OCI-LY1 (cell line): ENCODE data around the gene PLPPR2.

ENCODE experiments used
- H2AFZ ChIP-seq: fragments of 200-600 bp; sonication (generic), shearing (Covaris generic); 2 replicates; pipeline ENCODE4 v1.6.0; 2014; ENCODE audit warnings: antibody characterized with exemption, mild to moderate bottlenecking, low read length
- H3F3A ChIP-seq: fragments of 200-600 bp; sonication (generic), shearing (Covaris generic); 2 replicates; pipeline ENCODE4 v1.6.0; 2014; ENCODE audit warnings: mild to moderate bottlenecking, antibody characterized with exemption, low read length, moderate library complexity; ENCODE audit not compliant: insufficient read depth
- H3K27ac ChIP-seq: fragments of 200-600 bp; sonication (generic); 2 replicates; pipeline ENCODE4 v1.5.1; 2014; ENCODE audit warnings: low read length, mixed run types, mild to moderate bottlenecking, low read depth; ENCODE audit not compliant: poor library complexity, severe bottlenecking
- H3K27me3 ChIP-seq: fragments of 200-600 bp; sonication (generic); 2 replicates; pipeline ENCODE4 v1.6.0; 2014; ENCODE audit warnings: antibody characterized with exemption, mild to moderate bottlenecking, low read length, moderate library complexity; ENCODE audit not compliant: insufficient read depth
- H3K36me3 ChIP-seq: fragments of 200-600 bp; sonication (generic); 2 replicates; pipeline ENCODE4 v1.6.1; 2014; ENCODE audit warnings: mild to moderate bottlenecking, antibody characterized with exemption, low read length, moderate library complexity, mixed read lengths; ENCODE audit not compliant: insufficient read depth
- H3K4me1 ChIP-seq: fragments of 200-600 bp; sonication (generic); 2 replicates; pipeline ENCODE4 v1.5.1; 2014; ENCODE audit warnings: mild to moderate bottlenecking, low read length, moderate library complexity; ENCODE audit not compliant: insufficient read depth, severe bottlenecking
- H3K4me2 ChIP-seq: fragments of 200-600 bp; sonication (generic), shearing (Covaris generic); 2 replicates; pipeline ENCODE4 v1.6.1; 2014; ENCODE audit warnings: low read length
- H3K4me3 ChIP-seq: fragments of 200-600 bp; sonication (generic); 2 replicates; pipeline ENCODE4 v1.5.1; 2014; ENCODE audit warnings: low read length, low read depth, mild to moderate bottlenecking, mixed read lengths; ENCODE audit not compliant: poor library complexity, severe bottlenecking
- H3K79me2 ChIP-seq: fragments of 200-600 bp; shearing (Covaris generic); 2 replicates; pipeline ENCODE4 v1.6.1; 2016; ENCODE audit warnings: mixed run types, low read length, mixed read lengths; ENCODE audit not compliant: insufficient read depth
- H3K9ac ChIP-seq: fragments of 200-600 bp; sonication (generic), shearing (Covaris generic); 2 replicates; pipeline ENCODE4 v1.6.1; 2014; ENCODE audit warnings: mild to moderate bottlenecking, low read length, mixed read lengths
- H3K9me2 ChIP-seq: fragments of 200-600 bp; sonication (generic), shearing (Covaris generic); 2 replicates; pipeline ENCODE4 v1.6.1; 2014; ENCODE audit warnings: low read depth, mild to moderate bottlenecking, low read length, mixed read lengths
- H3K9me3 ChIP-seq: fragments of 200-600 bp; shearing (Covaris generic); 2 replicates; pipeline ENCODE4 v1.6.1; 2014; ENCODE audit warnings: low read length, mixed read lengths
- H4K20me1 ChIP-seq: fragments of 200-600 bp; sonication (generic), shearing (Covaris generic); 2 replicates; pipeline ENCODE4 v1.6.0; 2016; ENCODE audit warnings: mild to moderate bottlenecking, low read length; ENCODE audit not compliant: insufficient read depth
- EZH2 ChIP-seq: fragments of 200-600 bp; sonication (generic), shearing (Covaris generic); IDR thresholded peaks from 2 replicates; pipeline ENCODE4 v1.8.0; 2017; ENCODE audit warnings: borderline replicate concordance, mixed run types, mild to moderate bottlenecking, antibody characterized with exemption, low read length, moderate library complexity, mixed read lengths
- TF ChIP-seq, protein P1 (sequence below): fragments of 200-600 bp; sonication (generic), shearing (Covaris generic); IDR thresholded peaks from 2 replicates; pipeline ENCODE4 v1.5.1; 2017; ENCODE audit warnings: mild to moderate bottlenecking, antibody characterized with exemption, low read length, moderate library complexity, mixed read lengths

PLPPR2 gene

DNA sequence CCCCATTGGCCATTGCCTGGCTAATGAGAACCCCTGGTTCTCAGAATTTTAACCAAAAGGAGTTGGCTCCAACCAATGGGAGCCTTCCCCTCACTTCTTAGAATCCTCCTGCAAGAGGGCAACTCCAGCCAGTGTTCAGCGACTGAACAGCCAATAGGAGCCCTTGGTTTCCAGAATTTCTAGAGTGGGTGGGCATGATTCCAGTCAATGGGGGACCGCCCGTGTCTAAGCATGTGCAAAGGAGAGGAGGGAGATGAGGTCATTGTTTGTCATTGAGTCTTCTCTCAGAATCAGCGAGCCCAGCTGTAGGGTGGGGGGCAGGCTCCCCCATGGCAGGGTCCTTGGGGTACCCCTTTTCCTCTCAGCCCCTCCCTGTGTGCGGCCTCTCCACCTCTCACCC lies 9.7 kb downstream of the PLPPR2 start:
- Histone ChIP-seq H3K4me2 (no peak overlapping the region), H4K20me1 (no peaks in the 10 kb centered on the region), H3K9ac (no peak overlapping the region), H3K27ac (no peak overlapping the region), H3K9me3 (no peaks in the 10 kb centered on the region), H3K36me3 (peaks cover 3% of the 10 kb centered on the region; the same call in 1 of the 2 replicates), H3K79me2 (no peaks in the 10 kb centered on the region), H3F3A (no peaks in the 10 kb centered on the region), H3K4me1 (no peaks in the 10 kb centered on the region), H3K4me3 (no peak overlapping the region), H2AFZ (no peak overlapping the region), H3K9me2 (no peaks in the 10 kb centered on the region), H3K27me3 (no peaks in the 10 kb centered on the region)
- no peak for TF ChIP-seq EZH2
- TF ChIP-seq, protein P1, sequence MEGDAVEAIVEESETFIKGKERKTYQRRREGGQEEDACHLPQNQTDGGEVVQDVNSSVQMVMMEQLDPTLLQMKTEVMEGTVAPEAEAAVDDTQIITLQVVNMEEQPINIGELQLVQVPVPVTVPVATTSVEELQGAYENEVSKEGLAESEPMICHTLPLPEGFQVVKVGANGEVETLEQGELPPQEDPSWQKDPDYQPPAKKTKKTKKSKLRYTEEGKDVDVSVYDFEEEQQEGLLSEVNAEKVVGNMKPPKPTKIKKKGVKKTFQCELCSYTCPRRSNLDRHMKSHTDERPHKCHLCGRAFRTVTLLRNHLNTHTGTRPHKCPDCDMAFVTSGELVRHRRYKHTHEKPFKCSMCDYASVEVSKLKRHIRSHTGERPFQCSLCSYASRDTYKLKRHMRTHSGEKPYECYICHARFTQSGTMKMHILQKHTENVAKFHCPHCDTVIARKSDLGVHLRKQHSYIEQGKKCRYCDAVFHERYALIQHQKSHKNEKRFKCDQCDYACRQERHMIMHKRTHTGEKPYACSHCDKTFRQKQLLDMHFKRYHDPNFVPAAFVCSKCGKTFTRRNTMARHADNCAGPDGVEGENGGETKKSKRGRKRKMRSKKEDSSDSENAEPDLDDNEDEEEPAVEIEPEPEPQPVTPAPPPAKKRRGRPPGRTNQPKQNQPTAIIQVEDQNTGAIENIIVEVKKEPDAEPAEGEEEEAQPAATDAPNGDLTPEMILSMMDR = no peak

DNA sequence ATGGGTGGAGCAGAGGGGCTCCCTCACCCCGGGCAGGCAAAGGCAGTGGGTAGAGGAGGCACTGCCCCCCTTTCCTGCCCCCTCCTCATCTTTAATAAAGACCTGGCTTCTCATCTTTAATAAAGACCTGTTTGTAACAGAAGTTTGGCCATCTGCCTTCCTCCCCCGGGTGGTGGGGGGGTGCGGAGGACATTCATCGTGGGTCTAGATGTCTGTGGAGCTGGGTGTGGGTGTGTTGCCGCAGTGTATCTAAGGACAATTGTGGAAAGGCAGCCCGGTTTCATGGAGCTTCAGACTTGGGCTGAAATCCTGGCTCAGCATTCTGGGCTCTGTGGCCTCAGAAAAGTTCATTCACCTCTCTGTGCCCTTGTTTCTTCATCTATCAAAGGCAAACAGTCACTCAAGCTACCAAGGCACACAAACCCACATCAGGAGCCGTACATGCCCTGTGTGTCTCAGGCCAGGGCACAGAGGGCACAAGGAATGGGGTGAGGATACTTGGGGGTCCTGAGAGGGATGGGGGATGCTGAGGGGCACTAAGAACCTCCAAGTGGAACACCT lies 10.4 kb downstream of the PLPPR2 start:
- H3K4me3 ChIP-seq = no peak overlapping the region
- H3K9me3 ChIP-seq = no peaks in the 10 kb centered on the region
- H4K20me1 ChIP-seq = no peaks in the 10 kb centered on the region
- no peaks in the 10 kb centered on the region for H3K27me3 ChIP-seq
- H3K27ac ChIP-seq = no peak overlapping the region
- no peak overlapping the region for H3K4me2 ChIP-seq
- peaks cover 3% of the 10 kb centered on the region; the same call in 1 of the 2 replicates for H3K36me3 ChIP-seq
- no peak overlapping the region for H2AFZ ChIP-seq
- H3K79me2 ChIP-seq = no peaks in the 10 kb centered on the region
- H3F3A ChIP-seq = no peaks in the 10 kb centered on the region
- no peaks in the 10 kb centered on the region for H3K4me1 ChIP-seq
- H3K9ac ChIP-seq = no peak overlapping the region
- TF ChIP-seq, protein P1 = no peak
- TF ChIP-seq EZH2 = no peak
- H3K9me2 ChIP-seq = no peaks in the 10 kb centered on the region

DNA sequence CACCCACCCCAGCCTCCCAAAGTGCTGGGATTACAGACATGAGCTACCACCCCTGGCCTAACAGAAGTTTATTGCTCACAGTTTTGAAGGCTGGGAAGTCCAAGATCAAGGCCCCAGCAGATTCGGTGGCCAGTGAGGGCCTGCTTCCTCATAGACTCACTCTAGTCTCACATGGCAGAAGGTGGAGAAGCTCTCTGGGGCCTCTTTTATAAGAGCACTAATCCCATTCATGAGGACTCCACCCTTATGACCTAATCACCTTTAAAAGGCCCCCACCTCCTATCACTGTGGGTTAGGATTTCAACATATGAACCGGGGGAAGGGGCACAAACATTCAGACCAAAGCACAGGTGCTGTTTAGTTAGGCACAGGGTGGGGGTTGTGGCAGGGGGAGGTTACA lies 12.3 kb downstream of the PLPPR2 start:
- Histone ChIP-seq H2AFZ (no peak overlapping the region), H3K9me2 (no peaks in the 10 kb centered on the region), H3K36me3 (peaks cover 3% of the 10 kb centered on the region; the same call in 1 of the 2 replicates), H3F3A (no peaks in the 10 kb centered on the region), H3K9me3 (no peaks in the 10 kb centered on the region), H4K20me1 (no peaks in the 10 kb centered on the region), H3K27me3 (no peaks in the 10 kb centered on the region), H3K79me2 (no peaks in the 10 kb centered on the region), H3K4me2 (no peak overlapping the region), H3K27ac (no peak overlapping the region), H3K9ac (no peak overlapping the region), H3K4me1 (no peaks in the 10 kb centered on the region), H3K4me3 (no peak overlapping the region)
- TF ChIP-seq, protein P1 = no peak
- no peak for TF ChIP-seq EZH2
